Heart left ventricle (tissue), 16 donors: Measurements from ENCODE around the gene GPR183. TPM values are rescaled to one million over a fixed set of nuclear protein-coding genes. Genes with fewer than 3 reads are reported as not detected.

Experiments
- ATAC-seq, 4 donors: fragments of 200-7000 bp; cut with Tn5 transposase; one replicate each; pipeline ENCODE4 v1.9.1; 2020 to 2022; ENCODE audit warnings: moderate library complexity in 4 of 4, mild to moderate bottlenecking in 3 of 4, moderate number of reproducible peaks in 1 of 4
- DNase-seq, 5 donors: peaks; one replicate each; pipeline ENCODE4 v3.0.0-alpha.2; 2020
- H3K27ac ChIP-seq, 12 donors: fragments of 200-600 bp; sonication (generic) in 4 of 12; one replicate each; pipeline versions ENCODE4 v1.5.0 to v1.8.0; 2016 to 2022; ENCODE audit warnings: mild to moderate bottlenecking in 2 of 12
- H3K27me3 ChIP-seq, 9 donors: fragments of 200-600 bp; sonication (generic) in 2 of 9; one replicate each; pipeline versions ENCODE4 v1.5.1 to v1.8.0; 2016 to 2022; ENCODE audit warnings: mild to moderate bottlenecking in 3 of 9
- H3K36me3 ChIP-seq, 9 donors: fragments of 200-600 bp; sonication (generic) in 2 of 9; one replicate each; pipeline versions ENCODE4 v1.5.0 to v1.8.0; 2018 to 2022; ENCODE audit warnings: mild to moderate bottlenecking in 2 of 9
- H3K4me1 ChIP-seq, 12 donors: fragments of 200-600 bp; sonication (generic) in 4 of 12; one replicate each; pipeline versions ENCODE4 v1.5.0 to v1.8.0; 2016 to 2022; ENCODE audit warnings: mild to moderate bottlenecking in 3 of 12
- H3K4me3 ChIP-seq, 12 donors: fragments of 200-600 bp; sonication (generic) in 4 of 12; one replicate each; pipeline versions ENCODE4 v1.5.0 to v1.8.0; 2017 to 2022; ENCODE audit warnings: mild to moderate bottlenecking in 9 of 12, moderate library complexity in 4 of 12
- H3K9me3 ChIP-seq, 12 donors: fragments of 200-600 bp; sonication (generic) in 4 of 12; one replicate each; pipeline versions ENCODE4 v1.5.0 to v1.8.0; 2016 to 2022; ENCODE audit warnings: mild to moderate bottlenecking in 1 of 12
- POLR2A ChIP-seq, 2 donors: fragments of 450-650 bp; IDR thresholded peaks; one replicate each; pipeline ENCODE4 v1.6.1; 2017; ENCODE audit warnings: antibody characterized with exemption in 2 of 2, mild to moderate bottlenecking in 2 of 2, moderate library complexity in 2 of 2
- WGBS, 4 donors: extraction: QIAGEN DNeasy Blood & Tissue Kit in 2 of 4; methylation state at CpG; one replicate each; pipeline versions ENCODE4 v1.1.5 to v1.1.7; 2013 to 2018; 5-methylcytosine and 5-hydroxymethylcytosine counted together
- intact Hi-C, 10 donors: fragments of 100-400 bp; cut with DNase I; formaldehyde crosslinking; loops; one replicate each; pipeline versions ENCODE4 v1.11.1 to v1.14.2; 2022
- polyA plus RNA-seq, 2 donors: library from polyadenylated mRNA; stranded (reverse); fragments of 200-250 nt; gene quantifications; one replicate each; pipeline ENCODE4 v1.2.3, GENCODE V29; 2013
- total RNA-seq, 9 donors: library from RNA; depleted of rRNA in 2 of 9; stranded (reverse); fragments of >200 nt in 2 of 9; fragmentation: NEBNext Ultra II Directional in 3 of 9; extraction: Animal tissue kit (Norgen Biotek cat#: 25700) in 3 of 9; gene quantifications; one replicate each; pipeline versions ENCODE4 v1.1.0 to v1.2.4, GENCODE V29; 2016 to 2023
- TF ChIP-seq, protein P1 (sequence below), 12 donors: fragments of 200-600 bp; sonication (generic) in 4 of 12; IDR thresholded peaks; one replicate each; pipeline versions ENCODE4 v1.5.0 to v1.8.0; 2018 to 2022; ENCODE audit warnings: antibody characterized with exemption in 12 of 12, mild to moderate bottlenecking in 5 of 12
- donor health status: ischemic (EF 13 %, LVEDD 7.1; RV severe dilation, severe dysfunction).
- donor health status: healthy with polysubstance abuse.
- donor health status: DM: no; HTN: yes; CAD: no.
- donor health status: DM: no; HTN: no; CAD: no.
- donor health status: ischemic (EF 25% LVEDD 6.9; RV normal size, moderate dysfunction).
- donor health status: ischemic (EF 25% LVEDD 5.7; RV mildly dilated, moderate dysfunction).
- donor health status: healthy.
- donor health status: DM: yes; HTN: yes; CAD: no.
- donor health status: ischemic (EF 35%, LVEDD 5.7; RV mildly dilated, moderate dysfunction).
- donor health status: nonischemic (EF 11% LVEDD 7.7; RV severe dilation, severe dysfunction).
- donor health status: DM: yes; HTN: yes; CAD: no.
- donor health status: PGD.
- donor health status: ischemic (EF 29% LVEDD 5.4; RV normal size, mild dysfunction).
- donor health status: nonischemic (EF 23%, LVEDD 6.1; RV moderate dilation, normal function).

GPR183 gene
- total and polyA plus RNA-seq, 11 donors: 0.69 to 7.6 (median 1.5) TPM

DNA sequence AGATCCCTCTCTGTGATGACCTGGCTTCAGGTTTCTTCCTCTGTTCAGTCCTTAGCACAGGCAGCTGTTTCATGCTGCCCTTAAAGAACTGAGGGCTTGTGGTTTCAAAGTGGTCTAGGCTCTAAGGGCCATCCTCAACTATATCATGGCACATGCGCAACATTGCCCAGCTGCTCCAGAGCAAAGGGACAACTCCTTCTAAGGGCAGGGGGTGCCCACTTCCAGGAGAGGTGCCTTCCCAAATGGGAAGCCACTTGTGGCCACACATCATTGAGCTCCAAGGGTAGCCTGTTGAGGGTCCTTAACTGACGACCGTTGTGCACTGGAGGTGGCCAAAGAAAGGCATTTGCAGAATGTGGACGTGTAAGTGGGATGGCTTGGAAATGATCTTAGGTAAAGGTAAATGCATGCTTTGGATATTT lies 7.3 kb downstream of the GPR183 start:
- Histone ChIP-seq H3K27ac (peak overlapping the region in 1 of 12 donors; percentile 3), H3K4me1 (peaks cover 0 to 84% (median 0%) of the 10 kb centered on the region in 12 donors), H3K36me3 (peaks cover 0 to 4% (median 0%) of the 10 kb centered on the region in 9 donors), H3K27me3 (no peaks in the 10 kb centered on the region), H3K4me3 (no peak overlapping the region), H3K9me3 (no peaks in the 10 kb centered on the region)
- ATAC-seq: no peak
- no peak for DNase-seq
- no peak for TF ChIP-seq POLR2A (IDR thresholded peaks at IDR 0.05)
- TF ChIP-seq, protein P1, sequence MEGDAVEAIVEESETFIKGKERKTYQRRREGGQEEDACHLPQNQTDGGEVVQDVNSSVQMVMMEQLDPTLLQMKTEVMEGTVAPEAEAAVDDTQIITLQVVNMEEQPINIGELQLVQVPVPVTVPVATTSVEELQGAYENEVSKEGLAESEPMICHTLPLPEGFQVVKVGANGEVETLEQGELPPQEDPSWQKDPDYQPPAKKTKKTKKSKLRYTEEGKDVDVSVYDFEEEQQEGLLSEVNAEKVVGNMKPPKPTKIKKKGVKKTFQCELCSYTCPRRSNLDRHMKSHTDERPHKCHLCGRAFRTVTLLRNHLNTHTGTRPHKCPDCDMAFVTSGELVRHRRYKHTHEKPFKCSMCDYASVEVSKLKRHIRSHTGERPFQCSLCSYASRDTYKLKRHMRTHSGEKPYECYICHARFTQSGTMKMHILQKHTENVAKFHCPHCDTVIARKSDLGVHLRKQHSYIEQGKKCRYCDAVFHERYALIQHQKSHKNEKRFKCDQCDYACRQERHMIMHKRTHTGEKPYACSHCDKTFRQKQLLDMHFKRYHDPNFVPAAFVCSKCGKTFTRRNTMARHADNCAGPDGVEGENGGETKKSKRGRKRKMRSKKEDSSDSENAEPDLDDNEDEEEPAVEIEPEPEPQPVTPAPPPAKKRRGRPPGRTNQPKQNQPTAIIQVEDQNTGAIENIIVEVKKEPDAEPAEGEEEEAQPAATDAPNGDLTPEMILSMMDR (IDR thresholded peaks at IDR 0.05): no peak
- 77 to 91% (median 88%) methylated on average over 4 of the region's 4 CpGs for WGBS, 4 donors
- intact Hi-C loops: no loop called here

DNA sequence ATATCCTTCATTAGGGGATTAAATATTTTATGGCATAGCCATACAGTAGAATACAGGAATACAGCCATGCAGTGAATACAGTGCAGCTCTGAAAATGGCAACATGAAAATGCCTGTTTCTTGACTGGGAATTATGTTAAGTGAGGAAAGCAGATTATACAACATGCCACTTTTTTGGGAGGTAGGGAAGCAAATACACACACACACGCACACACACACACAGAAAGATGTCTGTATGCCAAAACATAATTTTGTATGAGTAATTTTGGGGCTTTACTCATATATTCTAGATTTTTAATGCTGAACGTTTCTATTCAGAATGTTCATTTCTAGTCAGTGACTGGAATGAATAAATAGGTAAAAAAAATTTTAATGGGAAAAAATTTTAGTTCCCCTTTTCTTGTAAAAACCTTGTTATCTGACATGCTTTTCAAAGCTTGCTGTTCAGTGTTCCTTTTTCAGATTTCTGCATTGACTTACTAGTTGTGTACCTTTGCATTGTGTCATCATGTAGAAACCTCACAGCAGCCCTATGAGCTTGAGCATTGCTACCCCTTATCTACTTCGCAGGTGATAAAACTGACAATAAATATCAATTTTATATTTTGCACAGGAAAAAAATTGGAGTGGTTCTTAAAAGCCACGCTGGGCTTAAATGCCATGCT lies 7.8 kb downstream of the GPR183 start:
- H3K27me3 ChIP-seq: no peaks in the 10 kb centered on the region
- H3K4me1 ChIP-seq: peaks cover 0 to 83% (median 0%) of the 10 kb centered on the region in 12 donors
- peaks cover 0 to 4% (median 0%) of the 10 kb centered on the region in 9 donors for H3K36me3 ChIP-seq
- intact Hi-C loops: no loop called here
- H3K9me3 ChIP-seq: no peaks in the 10 kb centered on the region
- peak overlapping the region in 1 of 12 donors; percentile 87 for H3K27ac ChIP-seq
- no peak for DNase-seq
- WGBS, 4 donors: 92 to 95% (median 94%) methylated on average over 4 of the region's 4 CpGs
- no peak for TF ChIP-seq POLR2A (IDR thresholded peaks at IDR 0.05)
- TF ChIP-seq, protein P1 (IDR thresholded peaks at IDR 0.05): no peak
- H3K4me3 ChIP-seq: no peak overlapping the region
- ATAC-seq: no peak

DNA sequence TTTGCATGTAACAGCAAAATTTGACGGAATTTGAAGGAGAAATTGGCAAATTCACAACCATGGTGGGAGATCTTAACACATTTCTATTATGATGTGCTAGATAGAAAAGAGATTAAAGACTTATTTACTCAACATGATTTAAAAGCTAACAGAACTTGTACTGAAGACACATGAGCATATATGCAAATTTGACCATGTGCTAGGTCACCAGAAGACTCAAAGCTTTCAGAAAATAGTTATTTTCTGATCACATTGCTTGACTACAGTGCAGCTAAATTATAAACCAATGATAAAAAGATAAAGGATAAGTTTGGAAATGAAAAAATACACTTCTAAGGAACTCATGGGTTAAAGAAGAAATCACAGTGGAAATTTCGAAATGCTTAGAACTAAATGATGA lies 9.1 kb downstream of the GPR183 start:
- ATAC-seq (no peak), DNase-seq (no peak)
- Histone ChIP-seq H3K27ac (peak overlapping the region in 1 of 12 donors; percentile 87), H3K9me3 (no peaks in the 10 kb centered on the region), H3K36me3 (peaks cover 0 to 7% (median 0%) of the 10 kb centered on the region in 9 donors), H3K27me3 (no peaks in the 10 kb centered on the region), H3K4me1 (peaks cover 0 to 83% (median 0%) of the 10 kb centered on the region in 12 donors), H3K4me3 (no peak overlapping the region)
- intact Hi-C loops: no loop called here
- 93 to 97% (median 96%) methylated on average over 2 of the region's 2 CpGs for WGBS, 4 donors
- TF ChIP-seq, protein P1 (IDR thresholded peaks at IDR 0.05): no peak
- TF ChIP-seq POLR2A (IDR thresholded peaks at IDR 0.05): no peak

DNA sequence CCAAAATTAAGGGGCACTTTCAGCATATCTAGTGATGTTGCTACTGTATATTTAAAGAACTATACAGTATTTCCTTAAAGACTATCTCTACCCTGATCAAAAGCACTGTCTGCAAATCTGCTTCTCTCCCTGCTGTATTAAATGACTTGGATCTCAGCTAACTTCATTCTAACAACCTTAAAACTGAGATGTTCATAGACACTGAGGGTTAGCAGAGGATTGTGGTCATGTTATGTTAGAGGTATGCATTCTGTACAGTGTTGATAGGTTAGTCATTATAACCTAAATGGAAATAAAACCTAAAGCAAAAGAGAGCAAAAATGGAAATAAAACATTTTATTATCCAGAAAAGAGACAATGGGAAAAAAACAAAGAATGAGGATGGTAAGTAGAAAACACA lies 9.9 kb downstream of the GPR183 start:
- ATAC-seq (no peak), DNase-seq (no peak)
- Histone ChIP-seq H3K4me1 (peaks cover 0 to 80% (median 0%) of the 10 kb centered on the region in 12 donors), H3K4me3 (peak overlapping the region in 1 of 12 donors; percentile 29), H3K27ac (peak overlapping the region in 1 of 12 donors; percentile 87), H3K27me3 (no peaks in the 10 kb centered on the region), H3K9me3 (no peaks in the 10 kb centered on the region), H3K36me3 (peaks cover 0 to 7% (median 0%) of the 10 kb centered on the region in 9 donors)
- intact Hi-C loops: no loop called here
- no peak for TF ChIP-seq POLR2A (IDR thresholded peaks at IDR 0.05)
- TF ChIP-seq, protein P1 (IDR thresholded peaks at IDR 0.05): no peak
